Hepatocyte (in vitro differentiated cells): Measurements from ENCODE around the gene MSANTD3. TPM values are rescaled to one million over a fixed set of nuclear protein-coding genes. Genes with fewer than 3 reads are reported as not detected.

Experiments used
- DNase-seq: peaks from one replicate; pipeline ENCODE4 v3.0.0-alpha.2; 2016; ENCODE audit warnings: low spot score
- H2AFZ ChIP-seq: fragments of 200-600 bp; sonication (generic); 2 replicates; pipeline ENCODE4 v1.6.0; 2016; ENCODE audit warnings: antibody characterized with exemption, mild to moderate bottlenecking
- H3K27ac ChIP-seq: fragments of 200-600 bp; sonication (generic); 2 replicates; pipeline ENCODE4 v1.5.1; 2016; ENCODE audit warnings: mild to moderate bottlenecking
- H3K27me3 ChIP-seq: fragments of 200-600 bp; sonication (generic); 2 replicates; pipeline ENCODE4 v1.6.1; 2016
- H3K36me3 ChIP-seq: fragments of 200-600 bp; sonication (generic); replicated peaks from 2 replicates; pipeline ENCODE4 v1.5.1; 2016; ENCODE audit warnings: low read depth; ENCODE audit not compliant: insufficient read depth
- H3K4me1 ChIP-seq: fragments of 200-600 bp; sonication (generic); 2 replicates; pipeline ENCODE4 v1.5.1; 2016; ENCODE audit warnings: mild to moderate bottlenecking, moderate library complexity; ENCODE audit not compliant: insufficient read depth
- H3K4me2 ChIP-seq: fragments of 200-600 bp; sonication (generic); 2 replicates; pipeline ENCODE4 v1.6.0; 2016
- H3K4me3 ChIP-seq: fragments of 200-600 bp; sonication (generic); 2 replicates; pipeline ENCODE4 v1.5.1; 2016; ENCODE audit warnings: mild to moderate bottlenecking
- H3K79me2 ChIP-seq: fragments of 200-600 bp; sonication (generic); 2 replicates; pipeline ENCODE4 v1.6.0; 2017; ENCODE audit warnings: mild to moderate bottlenecking
- H3K9me2 ChIP-seq: fragments of 200-600 bp; sonication (generic); replicated peaks from 2 replicates; pipeline ENCODE4 v1.6.0; 2017; ENCODE audit warnings: mild to moderate bottlenecking; ENCODE audit not compliant: insufficient read depth
- H3K9me3 ChIP-seq: fragments of 200-600 bp; sonication (generic); 2 replicates; pipeline ENCODE4 v1.5.1; 2016; ENCODE audit warnings: low read depth, mild to moderate bottlenecking
- H4K20me1 ChIP-seq: fragments of 200-600 bp; sonication (generic); 2 replicates; pipeline ENCODE4 v1.6.0; 2016; ENCODE audit warnings: mild to moderate bottlenecking; ENCODE audit not compliant: insufficient read depth, poor library complexity, severe bottlenecking
- CTCF ChIP-seq: fragments of 200-600 bp; sonication (generic); IDR thresholded peaks from 2 replicates; pipeline ENCODE4 v1.5.1; 2016; ENCODE audit warnings: antibody characterized with exemption, mild to moderate bottlenecking; ENCODE audit not compliant: poor library complexity
- EZH2 ChIP-seq: fragments of 200-600 bp; sonication (generic); IDR thresholded peaks from 2 replicates; pipeline ENCODE4 v1.6.1; 2016; ENCODE audit warnings: antibody characterized with exemption, mild to moderate bottlenecking, borderline replicate concordance
- EZH2phosphoT487 ChIP-seq: fragments of 200-600 bp; sonication (generic); IDR thresholded peaks from one replicate; pipeline ENCODE4 v1.6.1; 2018; ENCODE audit warnings: antibody characterized with exemption, mild to moderate bottlenecking, low read depth, moderate library complexity; ENCODE audit not compliant: unreplicated experiment, severe bottlenecking
- WGBS: methylation state at CpG from one replicate; pipeline ENCODE4 v1.1.6; 2016; ENCODE audit warnings: low lambda C conversion rate; ENCODE audit errors: missing lambda C conversion rate; 5-methylcytosine and 5-hydroxymethylcytosine counted together
- polyA plus RNA-seq: library from polyadenylated mRNA; unstranded; fragments of >200 nt; fragmentation: Nextera tagmentation; extraction: Ambion mirVana; gene quantifications from 2 replicates; pipeline ENCODE4 v1.2.1, GENCODE V29; 2016
- total RNA-seq: library from RNA; depleted of rRNA; stranded (reverse); fragments of >200 nt; gene quantifications from 2 replicates; pipeline ENCODE4 v1.2.3, GENCODE V29; 2014

Gene MSANTD3
- total and polyA plus RNA-seq, 2 experiments from 2014 or later, result 33.4 to 42.2 TPM

GRCh38 chr9:100401042-100401441 is 25.9 kb upstream of the MSANTD3 start:
- TF ChIP-seq EZH2phosphoT487, result no peak
- TF ChIP-seq EZH2, result no peak
- Histone ChIP-seq H3K4me1 (no peaks in the 10 kb centered on the region), H2AFZ (no peak overlapping the region), H3K9me2 (no peaks in the 10 kb centered on the region), H3K4me2 (no peak overlapping the region), H3K27ac (no peak overlapping the region), H3K36me3 (no peaks in the 10 kb centered on the region), H4K20me1 (no peaks in the 10 kb centered on the region), H3K4me3 (no peak overlapping the region), H3K9me3 (no peaks in the 10 kb centered on the region), H3K27me3 (no peaks in the 10 kb centered on the region), H3K79me2 (no peaks in the 10 kb centered on the region)
- WGBS, result 96% methylated on average over 1 of the region's 1 CpG
- DNase-seq, result no peak

GRCh38 chr9:100406962-100407361 is 20.0 kb upstream of the MSANTD3 start:
- H3K9me2 ChIP-seq, result no peaks in the 10 kb centered on the region
- H3K9me3 ChIP-seq, result no peaks in the 10 kb centered on the region
- no peaks in the 10 kb centered on the region for H3K36me3 ChIP-seq
- no peak overlapping the region for H3K27ac ChIP-seq
- no peak overlapping the region for H3K4me2 ChIP-seq
- WGBS, result 95% methylated on average over 1 of the region's 1 CpG
- H3K4me3 ChIP-seq, result no peak overlapping the region
- H3K79me2 ChIP-seq, result no peaks in the 10 kb centered on the region
- TF ChIP-seq EZH2phosphoT487 (no peak), EZH2 (no peak), CTCF (no peak)
- H4K20me1 ChIP-seq, result no peaks in the 10 kb centered on the region
- peaks cover under 1% of the 10 kb centered on the region for H3K4me1 ChIP-seq
- DNase-seq, result no peak
- no peaks in the 10 kb centered on the region for H3K27me3 ChIP-seq
- H2AFZ ChIP-seq, result no peak overlapping the region

- no peak for TF ChIP-seq EZH2
- TF ChIP-seq EZH2phosphoT487, result no peak
- no peak for TF ChIP-seq CTCF
- H3K27ac ChIP-seq, result no peak overlapping the region
- H4K20me1 ChIP-seq, result no peaks in the 10 kb centered on the region
- peaks cover 5% of the 10 kb centered on the region for H3K4me1 ChIP-seq
- no peak overlapping the region for H3K4me2 ChIP-seq
- DNase-seq, result no peak
- H3K4me3 ChIP-seq, result no peak overlapping the region
- no peaks in the 10 kb centered on the region for H3K9me2 ChIP-seq
- no peaks in the 10 kb centered on the region for H3K27me3 ChIP-seq
- no peak overlapping the region for H2AFZ ChIP-seq
- no peaks in the 10 kb centered on the region for H3K9me3 ChIP-seq
- H3K36me3 ChIP-seq, result no peaks in the 10 kb centered on the region
- H3K79me2 ChIP-seq, result no peaks in the 10 kb centered on the region
- WGBS, result 73% methylated on average over 5 of the region's 5 CpGs
Observed at GRCh38 chr9:100408546-100409175, 18.3 kb upstream of the MSANTD3 start.

- H3K27ac ChIP-seq, result no peak overlapping the region
- H3K4me2 ChIP-seq, result no peak overlapping the region
- DNase-seq, result no peak
- no peaks in the 10 kb centered on the region for H3K9me2 ChIP-seq
- TF ChIP-seq EZH2phosphoT487 (no peak), EZH2 (no peak), CTCF (no peak)
- no peaks in the 10 kb centered on the region for H4K20me1 ChIP-seq
- WGBS, result 100% methylated on average over 1 of the region's 1 CpG
- H2AFZ ChIP-seq, result no peak overlapping the region
- H3K9me3 ChIP-seq, result no peaks in the 10 kb centered on the region
- H3K36me3 ChIP-seq, result no peaks in the 10 kb centered on the region
- H3K4me3 ChIP-seq, result no peak overlapping the region
- no peaks in the 10 kb centered on the region for H3K79me2 ChIP-seq
- H3K4me1 ChIP-seq, result peaks cover 5% of the 10 kb centered on the region
- H3K27me3 ChIP-seq, result no peaks in the 10 kb centered on the region
Observed at GRCh38 chr9:100409176-100409556, 17.8 kb upstream of the MSANTD3 start.
